ENCODE data around the gene ARHGAP21.

- TF ChIP-seq CTCF (IDR thresholded peaks at IDR 0.05) (no peak), POLR2A (IDR thresholded peaks at IDR 0.05) (no peak)
These were observed 162.2 kb downstream of the ARHGAP21 start for GRCh38 chr10:24561453-24561852.

Measured in thyroid gland (tissue), 4 donors.